ENCODE data around the gene ITPR1.
A peak's percentile ranks its signal among the peaks of the same experiment; 100 is the strongest.

Gene ITPR1

DNA sequence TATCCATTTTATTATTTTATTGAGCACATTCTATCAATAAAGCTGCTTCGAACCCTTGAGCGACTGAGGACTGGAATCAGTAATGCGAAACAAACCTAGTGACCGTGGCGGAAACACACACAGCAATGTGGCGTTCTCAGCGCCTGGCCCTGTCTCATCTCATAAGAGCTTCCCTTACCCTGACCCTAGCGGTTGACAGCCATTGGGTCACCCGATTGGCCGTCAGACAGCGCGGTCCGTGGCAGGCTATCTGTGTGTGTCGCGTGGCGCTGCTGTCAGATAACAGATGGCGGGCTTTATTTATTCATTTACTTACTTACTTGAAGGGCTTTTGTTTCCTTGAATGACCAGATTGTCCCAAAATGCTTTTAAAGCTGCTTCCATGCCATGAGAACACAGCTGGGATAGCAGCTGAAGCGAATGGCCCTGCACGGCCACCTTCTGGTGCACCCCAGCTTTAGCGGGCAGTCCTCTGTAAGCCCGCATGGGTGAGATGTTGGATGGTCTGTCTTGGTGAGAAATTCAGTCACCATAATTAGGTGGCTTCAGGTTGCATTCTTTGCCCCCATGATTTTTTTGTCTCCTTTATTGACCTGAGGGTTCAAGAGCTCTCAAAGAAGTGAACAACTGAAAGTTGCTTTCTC is 270.6 kb downstream of the ITPR1 start:
- H3K4me3 ChIP-seq (ENCODE audit: control insufficient read depth, low read depth, low read length) = no peak overlapping the region
- DNase-seq (ENCODE audit: low read depth) = no peak
- TF ChIP-seq, protein P1, sequence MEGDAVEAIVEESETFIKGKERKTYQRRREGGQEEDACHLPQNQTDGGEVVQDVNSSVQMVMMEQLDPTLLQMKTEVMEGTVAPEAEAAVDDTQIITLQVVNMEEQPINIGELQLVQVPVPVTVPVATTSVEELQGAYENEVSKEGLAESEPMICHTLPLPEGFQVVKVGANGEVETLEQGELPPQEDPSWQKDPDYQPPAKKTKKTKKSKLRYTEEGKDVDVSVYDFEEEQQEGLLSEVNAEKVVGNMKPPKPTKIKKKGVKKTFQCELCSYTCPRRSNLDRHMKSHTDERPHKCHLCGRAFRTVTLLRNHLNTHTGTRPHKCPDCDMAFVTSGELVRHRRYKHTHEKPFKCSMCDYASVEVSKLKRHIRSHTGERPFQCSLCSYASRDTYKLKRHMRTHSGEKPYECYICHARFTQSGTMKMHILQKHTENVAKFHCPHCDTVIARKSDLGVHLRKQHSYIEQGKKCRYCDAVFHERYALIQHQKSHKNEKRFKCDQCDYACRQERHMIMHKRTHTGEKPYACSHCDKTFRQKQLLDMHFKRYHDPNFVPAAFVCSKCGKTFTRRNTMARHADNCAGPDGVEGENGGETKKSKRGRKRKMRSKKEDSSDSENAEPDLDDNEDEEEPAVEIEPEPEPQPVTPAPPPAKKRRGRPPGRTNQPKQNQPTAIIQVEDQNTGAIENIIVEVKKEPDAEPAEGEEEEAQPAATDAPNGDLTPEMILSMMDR (conservative IDR thresholded peaks at IDR 0.05; ENCODE audit: control insufficient read depth, insufficient read depth, low read depth, low read length) = no peak

- DNase-seq (ENCODE audit: low read depth) = peak; percentile 30
- H3K4me3 ChIP-seq (ENCODE audit: control insufficient read depth, low read depth, low read length) = no peak overlapping the region
- TF ChIP-seq, protein P1 (conservative IDR thresholded peaks at IDR 0.05; ENCODE audit: control insufficient read depth, insufficient read depth, low read depth, low read length) = no peak
These were observed 272.1 kb downstream of the ITPR1 start for GRCh38 chr3:4765212-4765611.

GRCh38 chr3:4766263-4766662 is 273.1 kb downstream of the ITPR1 start:
- TF ChIP-seq, protein P1 (conservative IDR thresholded peaks at IDR 0.05; ENCODE audit: control insufficient read depth, insufficient read depth, low read depth, low read length) = no peak
- H3K4me3 ChIP-seq (ENCODE audit: control insufficient read depth, low read depth, low read length) = no peak overlapping the region
- DNase-seq (ENCODE audit: low read depth) = no peak

GRCh38 chr3:4766716-4767499 is 273.8 kb downstream of the ITPR1 start:
- H3K4me3 ChIP-seq (ENCODE audit: control insufficient read depth, low read depth, low read length) = no peak overlapping the region
- TF ChIP-seq, protein P1 (conservative IDR thresholded peaks at IDR 0.05; ENCODE audit: control insufficient read depth, insufficient read depth, low read depth, low read length) = no peak
- no peak for DNase-seq (ENCODE audit: low read depth)

GRCh38 chr3:4768021-4768420 is 274.9 kb downstream of the ITPR1 start:
- no peak for DNase-seq (ENCODE audit: low read depth)
- TF ChIP-seq, protein P1 (conservative IDR thresholded peaks at IDR 0.05; ENCODE audit: control insufficient read depth, insufficient read depth, low read depth, low read length) = no peak
- H3K4me3 ChIP-seq (ENCODE audit: control insufficient read depth, low read depth, low read length) = no peak overlapping the region

DNA sequence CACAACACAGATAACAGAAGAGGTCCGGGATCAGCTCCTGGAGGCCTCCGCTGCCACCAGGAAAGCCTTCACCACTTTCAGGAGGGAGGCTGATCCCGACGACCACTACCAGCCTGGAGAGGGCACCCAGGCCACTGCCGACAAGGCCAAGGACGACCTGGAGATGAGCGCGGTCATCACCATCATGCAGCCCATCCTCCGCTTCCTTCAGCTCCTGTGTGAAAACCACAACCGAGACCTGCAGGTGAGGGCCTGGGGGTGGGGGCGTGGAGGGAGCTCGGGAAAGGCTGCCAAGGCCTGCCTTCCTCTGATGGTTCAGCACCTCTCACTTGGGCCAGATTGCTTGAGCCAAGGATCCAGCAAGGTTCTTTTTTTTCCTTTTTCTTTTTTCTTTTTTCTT is 275.4 kb downstream of the ITPR1 start:
- H3K4me3 ChIP-seq (ENCODE audit: control insufficient read depth, low read depth, low read length) = no peak overlapping the region
- TF ChIP-seq, protein P1 (conservative IDR thresholded peaks at IDR 0.05; ENCODE audit: control insufficient read depth, insufficient read depth, low read depth, low read length) = no peak
- no peak for DNase-seq (ENCODE audit: low read depth)
